NK-92 treated with Interleukin-12 subunit alpha and Interleukin-12 subunit beta, amount 100 ng/mL, for 24 hours (cell line): ENCODE results near the gene CTU2.

ENCODE experiments used
- DNase-seq: peaks from one replicate; lab custom pipeline; 2025; lab: John Stamatoyannopoulos, UW

CTU2 gene

DNA sequence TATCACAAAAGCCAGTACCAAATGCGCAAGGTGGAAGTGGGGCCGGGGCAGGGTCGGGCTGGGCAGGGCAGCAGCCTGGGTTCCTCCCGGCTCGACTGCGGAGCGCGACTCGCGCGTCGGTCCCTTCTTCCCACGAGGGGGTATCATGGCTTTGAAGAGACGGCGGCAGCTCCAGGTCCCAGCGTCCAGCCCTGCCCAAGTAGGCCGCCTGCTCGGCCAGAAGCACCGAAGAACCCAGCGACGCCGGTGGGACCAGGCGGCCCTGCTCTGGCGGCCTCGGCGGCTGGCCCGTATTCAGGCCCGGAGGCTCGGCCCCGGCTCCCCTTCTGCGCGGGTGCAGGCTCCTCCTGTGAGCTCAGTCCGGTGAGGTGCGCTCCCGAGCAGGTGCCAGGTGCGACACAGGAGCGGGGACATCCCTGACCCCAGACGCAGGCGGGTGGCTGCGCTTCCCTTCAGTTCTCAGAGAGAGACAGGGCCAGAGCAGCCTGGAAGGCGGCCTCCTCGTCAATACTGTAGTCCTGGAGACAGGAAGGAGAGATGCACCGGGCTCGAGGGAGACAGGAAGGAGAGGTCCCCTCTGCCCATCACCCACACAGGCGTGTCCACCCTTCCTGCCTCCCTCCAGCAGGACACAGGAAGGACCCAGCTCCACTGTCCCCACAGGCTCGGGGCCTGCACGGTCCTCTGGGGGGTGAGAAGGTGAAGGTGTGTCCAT, 9.0 kb upstream of the CTU2 start:
- no peak for DNase-seq

GRCh38 chr16:88697831-88698615, 8.3 kb upstream of the CTU2 start:
- no peak for DNase-seq

DNA sequence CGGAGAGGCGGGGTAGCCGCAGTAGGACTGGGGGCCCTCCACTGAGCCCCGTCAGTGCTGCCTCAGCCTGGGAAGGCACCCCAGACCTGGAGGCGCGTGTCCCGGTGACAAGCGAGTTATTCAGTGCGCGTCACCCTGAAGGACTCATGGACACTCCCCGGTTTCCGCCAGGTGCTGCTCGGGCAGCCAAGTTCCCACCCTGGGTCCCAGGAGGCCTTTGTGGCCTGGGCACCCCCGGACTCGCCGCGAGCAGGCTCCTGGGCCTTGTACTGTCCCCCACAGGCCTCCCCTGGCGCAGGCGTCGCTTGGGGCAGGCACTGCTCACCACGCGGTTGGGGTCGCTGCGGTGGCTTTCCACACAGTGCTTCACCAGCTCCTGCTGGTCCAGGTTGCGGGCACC, 7.7 kb upstream of the CTU2 start:
- DNase-seq, result no peak

- DNase-seq, result no peak
Measured at GRCh38 chr16:88699180-88699579, 7.1 kb upstream of the CTU2 start.

DNA sequence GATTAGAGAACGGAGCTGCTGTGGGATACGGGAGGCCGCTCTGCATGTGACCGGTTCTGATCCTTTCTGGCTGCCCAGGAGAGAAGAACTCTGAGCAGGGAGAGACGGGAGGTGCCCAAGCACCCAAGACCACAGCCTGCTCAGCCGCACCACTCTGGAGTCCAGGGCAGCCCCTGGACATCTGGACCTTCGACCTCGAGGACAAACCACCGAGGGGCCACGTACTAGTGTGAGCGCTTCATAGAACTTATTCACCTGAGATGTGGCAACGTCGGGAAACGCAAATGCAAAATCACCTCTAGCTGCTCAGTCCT, 6.0 kb upstream of the CTU2 start:
- no peak for DNase-seq

DNA sequence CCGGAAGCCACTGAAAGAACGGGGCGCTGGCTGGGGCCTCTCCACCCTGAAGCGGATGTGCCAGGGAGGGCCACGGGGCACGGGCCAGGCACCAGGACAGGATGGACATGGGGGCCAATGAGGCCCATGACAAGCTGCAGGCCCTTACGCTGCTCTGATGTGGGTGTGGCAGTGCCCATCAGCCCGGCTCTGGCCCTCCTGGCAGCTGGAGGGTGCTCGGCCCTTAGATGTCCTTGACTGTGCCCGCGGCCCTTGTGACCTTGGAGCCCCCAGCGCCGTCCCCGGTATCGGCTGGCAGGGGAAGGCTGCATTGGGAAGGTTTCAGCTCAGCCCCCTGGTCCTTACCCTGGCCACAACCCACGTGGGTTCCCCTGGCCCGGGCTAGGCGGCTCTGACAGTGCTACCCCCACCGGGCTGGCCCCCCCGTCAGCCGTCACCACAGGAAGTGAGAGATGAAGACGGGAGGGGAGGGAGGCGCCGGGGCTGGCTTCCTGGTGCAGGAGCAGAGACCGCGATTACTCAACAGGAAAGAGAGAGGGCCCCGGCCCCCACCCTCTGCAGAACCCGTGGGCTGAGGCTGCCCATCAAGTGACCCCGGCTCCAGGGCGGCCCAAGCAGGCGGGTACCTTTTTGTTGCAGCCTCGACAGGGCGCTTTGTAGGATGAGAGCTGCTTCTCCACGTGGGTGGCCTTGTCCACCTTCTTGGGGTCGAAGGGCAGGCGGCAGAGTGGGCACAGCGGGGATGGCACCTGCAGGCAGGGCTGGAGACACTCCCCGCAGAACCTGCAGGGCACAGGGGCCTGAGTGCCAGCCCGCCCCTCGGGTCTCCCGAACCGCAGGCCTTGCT, 5.4 kb upstream of the CTU2 start:
- DNase-seq, result peak; percentile 90

- no peak for DNase-seq
Measured at GRCh38 chr16:88701581-88702370, 4.5 kb upstream of the CTU2 start.

DNA sequence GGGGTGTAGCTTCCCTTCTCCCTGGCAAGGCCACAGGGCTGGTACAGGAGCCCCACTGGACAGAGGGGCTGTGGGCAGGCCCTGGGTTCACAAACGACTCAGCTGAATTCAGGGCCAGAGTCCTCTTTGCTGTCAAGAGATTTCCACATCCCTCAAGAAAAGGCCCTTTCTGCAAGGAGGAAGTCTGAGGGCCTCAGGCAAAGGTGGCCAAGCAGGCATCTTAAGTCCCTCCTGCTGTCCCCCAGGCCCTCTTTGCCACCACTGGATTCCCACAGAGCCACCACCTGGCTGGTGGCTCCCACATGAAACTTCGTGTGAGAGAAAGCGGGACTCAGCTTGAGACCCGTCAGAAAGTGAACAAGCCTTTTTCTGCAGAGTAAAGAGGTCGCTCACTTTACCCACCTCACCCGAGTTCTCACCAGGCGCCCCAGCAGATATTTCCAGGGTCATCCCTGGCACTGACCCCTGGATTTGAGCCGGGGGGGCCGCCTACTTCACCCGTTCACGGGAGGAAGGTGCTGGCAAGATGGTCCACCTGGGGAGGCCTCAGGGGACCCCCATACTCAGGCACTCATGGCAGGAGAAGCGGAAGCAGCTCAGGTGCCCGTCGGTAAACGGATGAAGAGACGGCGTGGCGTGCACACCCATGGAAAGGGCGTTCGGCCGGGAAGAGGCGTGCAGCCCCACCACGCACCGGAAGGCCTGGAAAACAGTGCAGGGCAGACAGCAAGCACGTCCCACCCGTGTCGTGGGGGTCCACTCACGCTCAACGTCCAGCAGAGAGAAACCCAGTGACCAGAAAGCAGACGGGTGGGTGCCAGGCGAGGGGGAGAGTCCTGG, 3.7 kb upstream of the CTU2 start:
- no peak for DNase-seq

DNA sequence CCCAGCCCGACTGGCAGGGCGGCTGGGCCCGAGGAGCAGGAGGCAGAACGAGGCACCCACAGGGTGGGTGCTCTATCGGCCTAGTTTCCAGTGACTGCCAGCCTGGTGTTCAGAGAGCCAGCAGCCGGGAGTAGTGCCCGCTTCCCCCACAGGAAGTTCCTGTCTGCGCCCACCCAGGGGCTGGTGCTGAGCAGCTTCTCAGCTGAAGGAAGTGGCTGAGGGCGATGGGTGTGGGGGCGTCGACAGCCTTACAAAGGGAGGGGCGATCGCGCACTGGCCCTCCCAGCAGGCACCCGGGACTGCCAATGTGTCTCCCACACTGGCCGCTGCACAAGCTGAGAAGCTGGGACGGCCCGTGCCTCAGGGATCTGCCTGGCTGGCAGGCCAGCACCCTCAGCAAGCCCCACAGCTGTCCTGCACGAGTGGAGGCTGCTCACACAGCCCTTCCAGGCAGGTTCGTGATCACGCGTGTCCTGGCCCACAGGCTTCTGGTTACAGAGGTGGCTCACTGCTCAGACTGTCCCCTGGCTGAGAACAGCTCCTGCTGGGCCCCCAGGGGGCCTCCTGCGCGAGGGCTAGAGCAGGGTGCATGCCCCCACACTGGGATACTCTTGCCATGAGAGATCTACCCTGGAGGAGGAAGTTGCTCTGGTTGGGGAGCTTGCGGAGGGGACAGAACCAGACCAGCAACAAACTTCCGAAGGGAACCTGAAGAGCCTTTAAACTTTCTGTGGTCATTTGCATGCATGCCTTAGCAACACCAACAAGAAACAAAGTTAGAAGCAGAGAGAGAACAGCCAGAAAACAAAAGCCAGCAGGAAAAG, 2.6 kb upstream of the CTU2 start:
- peak; percentile 73 for DNase-seq

DNA sequence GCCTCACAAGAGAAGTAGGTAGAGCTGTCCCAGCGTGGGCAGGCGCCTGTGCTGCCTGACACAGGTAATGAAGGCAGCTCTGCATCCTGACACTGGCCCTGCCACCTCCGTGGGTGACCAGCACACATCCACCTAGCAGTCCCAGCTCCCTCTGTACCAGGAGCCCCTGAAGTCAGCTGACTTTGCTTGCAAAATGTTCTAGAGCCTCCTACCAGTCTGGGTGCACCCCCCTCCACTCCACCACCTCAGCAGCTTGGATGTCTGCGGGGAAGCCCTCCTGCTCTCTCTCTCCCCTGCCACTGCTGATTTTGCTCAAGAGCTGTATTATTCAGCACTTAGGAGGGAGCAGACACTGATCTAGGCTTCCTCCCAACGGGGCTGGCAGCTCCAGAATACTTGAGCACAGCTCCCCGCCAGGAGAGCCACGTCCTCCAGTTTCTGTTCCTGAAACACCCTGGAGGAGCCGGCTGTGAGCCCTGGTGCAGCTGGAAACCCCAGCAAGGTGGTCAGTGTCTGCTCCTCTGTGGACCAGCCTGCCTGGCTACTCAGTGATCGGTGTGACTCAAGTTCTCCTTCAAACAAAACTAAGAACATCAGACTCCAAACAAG, 1.1 kb upstream of the CTU2 start:
- DNase-seq, result no peak

GRCh38 chr16:88705801-88706228, 488 bp upstream of the CTU2 start:
- DNase-seq, result no peak

GRCh38 chr16:88706965-88707826, 893 bp downstream of the CTU2 start:
- DNase-seq, result no peak

- no peak for DNase-seq
Measured at GRCh38 chr16:88710556-88710955, 4.3 kb downstream of the CTU2 start.

- no peak for DNase-seq
Measured at GRCh38 chr16:88711750-88712340, 5.5 kb downstream of the CTU2 start.

GRCh38 chr16:88712362-88712979, 6.2 kb downstream of the CTU2 start:
- no peak for DNase-seq

DNA sequence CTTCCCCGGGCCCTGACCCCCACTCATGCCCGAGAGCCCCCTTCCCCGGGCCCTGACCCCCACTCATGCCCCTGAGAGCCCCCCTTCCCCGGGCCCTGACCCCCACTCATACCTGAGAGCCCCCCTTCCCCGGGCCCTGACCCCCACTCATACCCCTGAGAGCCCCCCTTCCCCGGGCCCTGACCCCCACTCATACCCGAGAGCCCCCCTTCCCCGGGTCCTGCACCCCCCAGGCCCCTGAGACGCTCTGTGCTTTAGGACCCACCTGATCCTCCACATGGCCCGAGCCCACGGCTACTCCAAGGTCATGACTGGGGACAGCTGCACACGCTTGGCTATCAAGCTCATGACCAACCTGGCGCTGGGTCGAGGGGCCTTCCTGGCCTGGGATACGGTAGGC, 6.8 kb downstream of the CTU2 start:
- DNase-seq, result no peak

DNA sequence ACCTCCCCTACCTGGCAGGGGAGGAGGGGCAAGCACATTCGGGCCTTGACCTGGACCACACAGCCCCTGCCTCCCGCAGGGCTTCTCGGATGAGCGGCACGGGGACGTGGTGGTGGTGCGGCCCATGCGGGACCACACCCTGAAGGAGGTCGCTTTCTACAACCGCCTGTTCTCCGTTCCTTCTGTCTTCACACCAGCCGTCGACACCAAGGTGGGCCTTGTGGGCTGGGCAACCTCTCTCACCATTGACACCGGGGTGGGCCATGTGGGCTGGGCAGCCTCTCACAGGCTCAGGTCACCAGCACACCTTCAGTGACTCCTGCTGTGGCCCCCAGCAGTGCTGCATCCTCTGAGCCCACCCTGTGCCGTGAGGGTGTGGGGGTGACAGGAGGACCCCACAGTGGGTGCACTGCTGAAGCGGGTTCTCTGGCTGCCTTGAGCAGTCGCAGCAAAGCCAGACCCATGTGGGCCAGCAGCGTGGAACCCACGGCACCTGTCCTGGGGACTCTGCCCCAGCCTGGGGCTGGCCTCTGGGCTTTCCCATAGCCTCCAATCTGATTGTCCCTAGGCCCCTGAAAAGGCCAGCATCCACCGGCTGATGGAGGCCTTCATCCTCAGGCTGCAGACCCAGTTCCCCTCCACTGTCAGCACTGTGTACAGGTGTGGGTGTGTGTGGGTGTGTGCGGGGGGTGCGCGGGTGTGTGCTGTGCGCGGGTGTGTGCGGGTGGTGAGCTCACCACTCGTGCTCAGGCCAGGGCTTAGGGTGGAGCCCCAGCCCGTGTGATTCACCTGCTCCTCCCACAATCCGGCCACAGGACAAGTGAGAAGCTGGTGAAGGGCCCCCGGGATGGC, 7.5 kb downstream of the CTU2 start:
- no peak for DNase-seq
